A549 treated with AZD9567 at 1 μM for 4 hours (cell line): ENCODE data around the gene ZFPM1. TPM values are rescaled to one million over a fixed set of nuclear protein-coding genes. Genes with fewer than 3 reads are reported as not detected.

Experiments used
- total RNA-seq: library from RNA; stranded (reverse); fragments of 200-300 nt; extraction: Qiagen RNA extraction; gene quantifications from 5 replicates; pipeline ENCODE4 v1.2.3, GENCODE V29; 2022; ENCODE audit not compliant: insufficient read depth

ZFPM1 gene
- total RNA-seq = 3.4 to 7.8 TPM (median 6.9 TPM) in 5 replicates

DNA sequence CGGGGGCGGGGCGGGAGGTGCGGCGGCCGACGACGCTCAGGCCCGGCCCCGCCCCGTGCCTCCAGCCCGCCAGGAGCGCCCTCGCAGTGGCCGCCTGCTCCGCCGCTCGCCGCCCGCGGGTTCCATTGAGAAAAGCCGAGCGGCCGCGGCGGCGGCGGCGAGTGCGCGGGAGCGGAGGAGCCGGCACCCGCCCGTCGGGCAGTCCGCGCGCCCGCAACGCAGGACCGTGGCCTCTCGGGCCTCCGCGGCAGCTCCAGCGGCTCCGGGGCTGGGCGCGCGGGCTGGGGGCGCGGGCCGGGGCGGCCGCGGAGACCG, at the start of gene ZFPM1:
Gene ZFPM1 (plus strand): TSS at position 64 of the 315 bp plus-strand sequence. CDS start 359 bp downstream, outside the sequence.

DNA sequence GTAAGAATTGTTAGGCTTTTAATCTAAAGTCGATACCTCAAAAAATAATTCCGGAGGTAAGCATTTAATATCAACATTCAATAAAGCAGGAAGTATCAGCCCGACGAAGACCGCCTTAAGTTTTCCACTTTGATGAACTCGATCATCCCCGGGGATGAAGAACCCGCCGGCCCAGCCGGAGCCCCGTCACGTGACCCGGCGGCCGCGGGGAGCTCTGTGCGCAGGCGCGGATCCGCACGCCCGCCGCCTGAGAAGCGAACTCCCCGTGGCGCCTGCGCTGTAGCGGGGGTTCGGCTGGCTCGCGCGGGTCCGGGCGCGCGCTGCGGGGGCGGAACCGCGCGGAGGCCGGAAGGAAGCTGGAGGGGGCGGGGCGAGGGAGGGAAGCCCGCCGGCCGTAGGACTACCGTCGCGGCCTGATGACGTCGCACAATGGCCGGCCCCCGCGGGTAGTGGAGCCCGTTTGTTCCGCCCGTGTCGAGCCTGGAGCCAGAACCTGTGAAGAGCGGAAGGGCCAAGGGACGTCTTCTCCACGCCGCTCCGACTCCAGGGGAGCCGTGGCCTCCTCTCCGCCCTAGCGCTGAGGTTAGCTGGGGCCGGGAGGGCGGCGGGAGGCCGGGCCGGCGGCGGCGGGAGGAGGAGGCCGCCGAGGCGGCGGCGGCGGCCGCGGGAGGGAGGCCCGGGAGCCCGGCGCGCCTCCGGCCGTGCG, 117.1 kb downstream of the ZFPM1 start, which contains the start of gene ZC3H18:
Gene ZC3H18 (plus strand): TSS at position 419 of the 706 bp plus-strand sequence. CDS start 6,721 bp downstream, outside the sequence.

Other genes starting within 250 kb of the ZFPM1 start
- 6.7 to 10.5 TPM (median 8.9 TPM) in 5 replicates for gene ZNF469, start 70.3 kb upstream of the ZFPM1 start, total RNA-seq
- gene ZC3H18, start 117.1 kb downstream of the ZFPM1 start, total RNA-seq = 48.4 to 53.9 TPM (median 50.4 TPM) in 5 replicates
- gene IL17C, start 185.3 kb downstream of the ZFPM1 start, total RNA-seq = not detected in 5 replicates
- 279 to 313 TPM (median 293 TPM) in 5 replicates for gene CYBA, start 197.8 kb downstream of the ZFPM1 start, total RNA-seq
- gene MVD, start 209.8 kb downstream of the ZFPM1 start, total RNA-seq = 17.0 to 26.1 TPM (median 25.4 TPM) in 5 replicates
- 0.08 to 0.21 TPM (median 0.17 TPM) in 4 of 5 replicates, not detected in the other for gene SNAI3, start 233.2 kb downstream of the ZFPM1 start, total RNA-seq